Pancreas (tissue), 10 donors: ENCODE data around the gene IMPDH1. TPM values are rescaled to one million over a fixed set of nuclear protein-coding genes. Genes with fewer than 3 reads are reported as not detected.

Experiments used
- ATAC-seq, 4 donors: fragments of 200-7000 bp; cut with Tn5 transposase; one replicate each; pipeline versions ENCODE4 v1.8.0 to v1.9.1; 2020; ENCODE audit warnings: mild to moderate bottlenecking in 4 of 4, moderate library complexity in 4 of 4
- DNase-seq, 6 donors: peaks; one replicate each; pipeline ENCODE4 v3.0.0-alpha.2; 2020
- FAIRE-seq: peaks from 2 replicates; lab custom pipeline; 2012; peaks lifted over from hg19 to GRCh38; lab: Jason Lieb, UNC
- H3K27ac ChIP-seq, 4 donors: fragments of 200-600 bp; sonication (generic); 1 replicate in 3 of 4; 2 replicates in 1 of 4; pipeline versions ENCODE4 v1.5.0 to v1.8.0; 2020
- H3K27me3 ChIP-seq, 4 donors: fragments of 200-600 bp; one replicate each; pipeline ENCODE4 v1.8.0; 2021
- H3K36me3 ChIP-seq, 3 donors: fragments of 200-600 bp; sonication (generic) in 1 of 3; one replicate each; pipeline versions ENCODE4 v1.5.0 to v1.8.0; 2020 to 2021
- H3K4me1 ChIP-seq, 3 donors: fragments of 200-600 bp; one replicate each; pipeline ENCODE4 v1.8.0; 2021
- H3K4me3 ChIP-seq, 4 donors: fragments of 200-600 bp; sonication (generic) in 2 of 4; one replicate each; pipeline versions ENCODE4 v1.5.0 to v1.8.0; 2020 to 2021
- H3K9me3 ChIP-seq, 4 donors: fragments of 200-600 bp; one replicate each; pipeline ENCODE4 v1.8.0; 2021
- WGBS, 2 donors: extraction: QIAGEN DNeasy Blood & Tissue Kit; methylation state at CpG; one replicate each; pipeline ENCODE4 v1.1.7; 2013; 5-methylcytosine and 5-hydroxymethylcytosine counted together
- intact Hi-C, 3 donors: fragments of 100-400 bp; cut with DNase I; formaldehyde crosslinking; loops; one replicate each; pipeline versions ENCODE4 v1.11.1 to v1.14.2; 2022
- polyA plus RNA-seq, 2 donors: library from polyadenylated mRNA; stranded (reverse); fragments of 200-250 nt; gene quantifications; one replicate each; pipeline ENCODE4 v1.2.3, GENCODE V29; 2013
- total RNA-seq, 6 donors: library from RNA; stranded (reverse); fragmentation: NEBNext Ultra II Directional in 4 of 6; extraction: Animal tissue kit (Norgen Biotek cat#: 25700) in 4 of 6; gene quantifications; one replicate each; pipeline versions ENCODE4 v1.2.1 to v1.2.4, GENCODE V29; 2021 to 2023
- TF ChIP-seq, protein P1 (sequence below), 4 donors: fragments of 200-600 bp; sonication (generic) in 3 of 4; IDR thresholded peaks; one replicate each; pipeline versions ENCODE4 v1.5.0 to v1.8.0; 2021; ENCODE audit warnings: antibody characterized with exemption in 4 of 4
- donor health status: healthy with polysubstance abuse.
- donor health status: DM: no; HTN: no; CAD: no; lungs with moderate emphysema.
- donor health status: DM: no; HTN: no; CAD: no.
- donor health status: control.
- donor health status: control.
- donor health status: Bipolar disorder and iron deficiency.
- donor health status: DM: yes; HTN: yes; CAD: no.
- donor health status: DM: no; HTN: no; CAD: no.
- donor health status: DM: no; HTN: no; CAD: no.
- donor health status: DM: yes; HTN: yes; CAD: no.

IMPDH1 gene
- total and polyA plus RNA-seq, 8 donors: 16.8 to 26.0 (median 19.8) TPM

DNA sequence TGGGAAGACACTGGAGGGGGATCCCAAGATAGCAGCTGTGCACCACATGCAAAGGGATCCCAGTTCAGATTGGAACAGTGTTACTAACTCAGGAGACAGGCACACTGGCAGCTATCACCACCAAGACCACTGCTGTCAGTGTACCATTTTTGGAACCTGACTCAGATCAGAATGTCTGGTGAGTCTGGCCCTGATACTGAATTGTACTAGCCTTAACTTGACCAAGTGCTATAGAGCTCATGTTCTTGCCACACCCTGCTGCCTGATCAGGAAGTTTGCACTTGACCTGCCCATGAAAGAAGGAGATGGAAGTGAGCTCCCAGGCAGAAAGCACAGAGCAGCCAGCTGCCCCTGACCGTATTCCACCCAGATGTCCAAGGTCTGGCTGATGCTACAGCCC, 43.5 kb downstream of the IMPDH1 start:
- Histone ChIP-seq H3K4me1 (no peaks in the 10 kb centered on the region), H3K4me3 (no peak overlapping the region), H3K36me3 (no peaks in the 10 kb centered on the region), H3K9me3 (no peaks in the 10 kb centered on the region), H3K27ac (no peak overlapping the region), H3K27me3 (peaks cover 0 to 5% (median 0%) of the 10 kb centered on the region in 4 donors)
- no peak for FAIRE-seq
- WGBS, 2 donors: 58 to 65% methylated on average over 1 of the region's 1 CpG
- no peak for ATAC-seq
- no peak for DNase-seq
- TF ChIP-seq, protein P1, sequence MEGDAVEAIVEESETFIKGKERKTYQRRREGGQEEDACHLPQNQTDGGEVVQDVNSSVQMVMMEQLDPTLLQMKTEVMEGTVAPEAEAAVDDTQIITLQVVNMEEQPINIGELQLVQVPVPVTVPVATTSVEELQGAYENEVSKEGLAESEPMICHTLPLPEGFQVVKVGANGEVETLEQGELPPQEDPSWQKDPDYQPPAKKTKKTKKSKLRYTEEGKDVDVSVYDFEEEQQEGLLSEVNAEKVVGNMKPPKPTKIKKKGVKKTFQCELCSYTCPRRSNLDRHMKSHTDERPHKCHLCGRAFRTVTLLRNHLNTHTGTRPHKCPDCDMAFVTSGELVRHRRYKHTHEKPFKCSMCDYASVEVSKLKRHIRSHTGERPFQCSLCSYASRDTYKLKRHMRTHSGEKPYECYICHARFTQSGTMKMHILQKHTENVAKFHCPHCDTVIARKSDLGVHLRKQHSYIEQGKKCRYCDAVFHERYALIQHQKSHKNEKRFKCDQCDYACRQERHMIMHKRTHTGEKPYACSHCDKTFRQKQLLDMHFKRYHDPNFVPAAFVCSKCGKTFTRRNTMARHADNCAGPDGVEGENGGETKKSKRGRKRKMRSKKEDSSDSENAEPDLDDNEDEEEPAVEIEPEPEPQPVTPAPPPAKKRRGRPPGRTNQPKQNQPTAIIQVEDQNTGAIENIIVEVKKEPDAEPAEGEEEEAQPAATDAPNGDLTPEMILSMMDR (IDR thresholded peaks at IDR 0.05): no peak
- intact Hi-C loops: no loop called here

GRCh38 chr7:128365432-128365831, 44.4 kb downstream of the IMPDH1 start:
- ATAC-seq (no peak), DNase-seq (no peak), FAIRE-seq (no peak)
- TF ChIP-seq, protein P1 (IDR thresholded peaks at IDR 0.05): no peak
- Histone ChIP-seq H3K9me3 (no peaks in the 10 kb centered on the region), H3K4me1 (no peaks in the 10 kb centered on the region), H3K27ac (no peak overlapping the region), H3K4me3 (no peak overlapping the region), H3K36me3 (no peaks in the 10 kb centered on the region), H3K27me3 (peaks cover 0 to 5% (median 0%) of the 10 kb centered on the region in 4 donors)
- intact Hi-C loops: no loop called here
- WGBS, 2 donors: 73 to 84% methylated on average over 2 of the region's 2 CpGs

- 62 to 74% methylated on average over 4 of the region's 4 CpGs for WGBS, 2 donors
- FAIRE-seq: no peak
Measured at GRCh38 chr7:128364166-128364870, 45.5 kb downstream of the IMPDH1 start.

GRCh38 chr7:128363261-128363721, 46.5 kb downstream of the IMPDH1 start:
- intact Hi-C loops: no loop called here
- FAIRE-seq: no peak
- H3K27ac ChIP-seq: no peak overlapping the region
- WGBS, 2 donors: 68 to 79% methylated on average over 6 of the region's 6 CpGs
- ATAC-seq: no peak
- no peaks in the 10 kb centered on the region for H3K36me3 ChIP-seq
- no peaks in the 10 kb centered on the region for H3K4me1 ChIP-seq
- no peak for DNase-seq
- TF ChIP-seq, protein P1 (IDR thresholded peaks at IDR 0.05): no peak
- H3K4me3 ChIP-seq: no peak overlapping the region
- no peaks in the 10 kb centered on the region for H3K9me3 ChIP-seq
- H3K27me3 ChIP-seq: peaks cover 0 to 5% (median 0%) of the 10 kb centered on the region in 4 donors

More at GRCh38 chr7:128364166-128364870, 45.5 kb downstream of the IMPDH1 start:
- intact Hi-C loops: no loop called here
- no peaks in the 10 kb centered on the region for H3K36me3 ChIP-seq
- TF ChIP-seq, protein P1 (IDR thresholded peaks at IDR 0.05): no peak
- DNase-seq (no peak), ATAC-seq (no peak)
- no peaks in the 10 kb centered on the region for H3K4me1 ChIP-seq
- no peaks in the 10 kb centered on the region for H3K9me3 ChIP-seq
- no peak overlapping the region for H3K4me3 ChIP-seq
- peaks cover 0 to 5% (median 0%) of the 10 kb centered on the region in 4 donors for H3K27me3 ChIP-seq
- no peak overlapping the region for H3K27ac ChIP-seq

DNA sequence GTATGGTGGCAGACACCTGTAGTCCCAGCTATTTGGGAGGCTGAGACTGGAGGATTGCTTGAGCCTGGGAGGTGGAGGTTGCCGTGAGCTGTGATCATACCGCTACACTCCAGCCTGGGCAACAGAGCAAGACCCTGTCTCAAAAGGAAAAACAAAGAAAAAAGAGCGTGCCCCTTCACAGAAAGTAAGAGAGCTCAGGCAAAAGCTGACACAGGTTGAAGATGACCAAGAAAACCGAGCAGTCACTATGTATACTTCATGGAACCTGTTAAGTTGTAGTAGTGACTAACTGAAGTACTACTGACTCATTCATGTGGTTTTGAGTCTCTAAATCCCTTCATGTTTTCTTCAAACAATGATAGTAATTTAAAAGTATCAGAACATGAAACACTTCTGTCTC, 47.1 kb downstream of the IMPDH1 start:
- TF ChIP-seq, protein P1 (IDR thresholded peaks at IDR 0.05): no peak
- H3K4me3 ChIP-seq: no peak overlapping the region
- no peak overlapping the region for H3K27ac ChIP-seq
- no peaks in the 10 kb centered on the region for H3K36me3 ChIP-seq
- 80 to 82% methylated on average over 4 of the region's 4 CpGs for WGBS, 2 donors
- no peak for FAIRE-seq
- intact Hi-C loops: no loop called here
- DNase-seq: no peak
- peaks cover 0 to 5% (median 0%) of the 10 kb centered on the region in 4 donors for H3K27me3 ChIP-seq
- ATAC-seq: no peak
- H3K4me1 ChIP-seq: no peaks in the 10 kb centered on the region
- no peaks in the 10 kb centered on the region for H3K9me3 ChIP-seq
